MM.1S (cell line): Measurements from ENCODE around the gene MEDAG.

Experiments
- DNase-seq: peaks from one replicate; pipeline ENCODE4 v3.0.0-alpha.2; 2015
- H2AFZ ChIP-seq: fragments of 300-600 bp; sonication (generic); 2 replicates; pipeline ENCODE4 v1.6.0; 2016; ENCODE audit warnings: antibody characterized with exemption, low read length
- H3F3A ChIP-seq: fragments of 300-600 bp; sonication (generic); 2 replicates; pipeline ENCODE4 v1.6.1; 2016; ENCODE audit warnings: mild to moderate bottlenecking, antibody characterized with exemption, low read length, moderate library complexity, mixed read lengths; ENCODE audit not compliant: insufficient read depth
- H3K27ac ChIP-seq: fragments of 300-600 bp; sonication (generic); 2 replicates; pipeline ENCODE4 v1.5.1; 2016; ENCODE audit warnings: mild to moderate bottlenecking, low read length
- H3K27me3 ChIP-seq: fragments of 300-600 bp; sonication (generic); replicated peaks from 2 replicates; pipeline ENCODE4 v1.6.0; 2016; ENCODE audit warnings: low read length; ENCODE audit not compliant: insufficient read depth
- H3K36me3 ChIP-seq: fragments of 300-600 bp; sonication (generic); replicated peaks from 2 replicates; pipeline ENCODE4 v1.6.1; 2016; ENCODE audit warnings: mild to moderate bottlenecking, low read length, mixed read lengths; ENCODE audit not compliant: insufficient read depth
- H3K4me1 ChIP-seq: fragments of 300-600 bp; sonication (generic); 2 replicates; pipeline ENCODE4 v1.6.1; 2016; ENCODE audit warnings: low read length, mixed read lengths
- H3K4me2 ChIP-seq: fragments of 300-600 bp; sonication (generic); 2 replicates; pipeline ENCODE4 v1.6.0; 2016; ENCODE audit warnings: low read depth, low read length
- H3K4me3 ChIP-seq: fragments of 300-600 bp; sonication (generic); 2 replicates; pipeline ENCODE4 v1.5.1; 2016; ENCODE audit warnings: low read length, mixed read lengths
- H3K79me2 ChIP-seq: fragments of 300-600 bp; sonication (generic); 2 replicates; pipeline ENCODE4 v1.6.1; 2016; ENCODE audit warnings: mixed run types, low read length, mixed read lengths
- H3K9ac ChIP-seq: fragments of 300-600 bp; sonication (generic); 2 replicates; pipeline ENCODE4 v1.6.1; 2016; ENCODE audit warnings: low read length, mixed read lengths
- H3K9me2 ChIP-seq: fragments of 300-600 bp; sonication (generic); replicated peaks from 2 replicates; pipeline ENCODE4 v1.6.1; 2016; ENCODE audit warnings: mild to moderate bottlenecking, low read length, mixed read lengths; ENCODE audit not compliant: insufficient read depth
- H3K9me3 ChIP-seq: fragments of 300-600 bp; sonication (generic); replicated peaks from 2 replicates; pipeline ENCODE4 v1.6.1; 2016; ENCODE audit warnings: mild to moderate bottlenecking, low read length, mixed read lengths; ENCODE audit not compliant: insufficient read depth
- H4K20me1 ChIP-seq: fragments of 300-600 bp; sonication (generic); 2 replicates; pipeline ENCODE4 v1.6.1; 2016; ENCODE audit warnings: mild to moderate bottlenecking, low read length, moderate library complexity, mixed read lengths; ENCODE audit not compliant: insufficient read depth
- CTCF ChIP-seq: fragments of 300-600 bp; sonication (generic); IDR thresholded peaks from 2 replicates; pipeline ENCODE4 v1.5.1; 2016; ENCODE audit warnings: antibody characterized with exemption, low read length, mixed read lengths
- EZH2 ChIP-seq: fragments of 300-600 bp; sonication (generic); optimal IDR thresholded peaks from 2 replicates; pipeline ENCODE3; 2017; ENCODE audit warnings: low read depth, mild to moderate bottlenecking, antibody characterized with exemption, low read length, mixed read lengths
- EZH2phosphoT487 ChIP-seq: fragments of 300-600 bp; sonication (generic); IDR thresholded peaks from 2 replicates; pipeline ENCODE4 v1.6.1; 2018; ENCODE audit warnings: antibody characterized with exemption, low read length

MEDAG gene

DNA sequence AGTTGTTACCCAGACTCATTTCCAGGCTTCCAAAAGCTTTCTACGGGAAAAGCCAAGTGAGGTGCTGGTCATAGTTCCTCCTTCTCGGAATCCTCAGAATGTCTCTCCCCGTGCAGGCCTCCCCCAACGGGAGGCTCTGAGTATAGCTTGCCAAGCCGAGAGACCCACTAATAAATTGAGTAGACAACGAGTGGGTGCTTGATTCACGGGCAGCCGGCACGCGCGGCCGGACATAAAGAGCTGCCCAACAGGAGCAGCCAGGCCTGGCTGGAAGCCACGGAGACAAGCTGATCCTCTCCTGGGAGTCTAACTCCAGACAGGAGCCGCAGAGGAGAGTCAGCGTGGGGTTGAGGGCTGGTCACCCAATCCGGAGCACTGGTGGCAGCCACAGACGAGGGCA, 43.4 kb upstream of the MEDAG start:
- H3K27ac ChIP-seq = no peak overlapping the region
- H3K4me2 ChIP-seq = no peak overlapping the region
- H3K79me2 ChIP-seq = no peaks in the 10 kb centered on the region
- H3K4me1 ChIP-seq = no peaks in the 10 kb centered on the region
- H3K9me2 ChIP-seq = no peaks in the 10 kb centered on the region
- no peaks in the 10 kb centered on the region for H3F3A ChIP-seq
- H3K36me3 ChIP-seq = no peaks in the 10 kb centered on the region
- H4K20me1 ChIP-seq = no peaks in the 10 kb centered on the region
- H3K4me3 ChIP-seq = no peak overlapping the region
- H3K27me3 ChIP-seq = no peaks in the 10 kb centered on the region
- H3K9me3 ChIP-seq = no peaks in the 10 kb centered on the region
- no peak for DNase-seq
- TF ChIP-seq CTCF = no peak
- no peak for TF ChIP-seq EZH2phosphoT487
- no peak for TF ChIP-seq EZH2
- H2AFZ ChIP-seq = no peak overlapping the region
- no peak overlapping the region for H3K9ac ChIP-seq

DNA sequence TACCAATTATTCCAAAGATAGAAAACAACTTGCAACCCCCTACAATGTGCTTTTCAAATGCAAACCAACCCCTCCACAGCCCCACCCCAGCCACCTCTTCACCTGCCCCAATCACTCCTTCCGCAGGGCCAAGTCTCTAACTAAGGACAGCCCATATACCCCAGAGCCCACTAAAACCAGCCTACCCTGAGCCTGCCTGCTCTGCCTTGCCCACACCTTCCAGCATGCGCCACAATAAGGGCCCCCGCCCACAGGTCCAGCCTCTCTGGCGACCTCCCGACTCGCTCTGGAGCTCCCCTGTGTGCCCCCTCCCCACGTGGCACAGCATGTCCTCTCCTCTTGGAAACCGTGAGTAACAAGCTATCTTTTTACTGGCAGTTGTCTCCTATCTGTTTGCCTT, 42.8 kb upstream of the MEDAG start:
- H3K36me3 ChIP-seq = no peaks in the 10 kb centered on the region
- H3F3A ChIP-seq = no peaks in the 10 kb centered on the region
- no peaks in the 10 kb centered on the region for H3K4me1 ChIP-seq
- no peaks in the 10 kb centered on the region for H3K9me3 ChIP-seq
- no peak overlapping the region for H3K4me2 ChIP-seq
- no peak overlapping the region for H3K27ac ChIP-seq
- no peak overlapping the region for H3K4me3 ChIP-seq
- no peaks in the 10 kb centered on the region for H3K27me3 ChIP-seq
- H3K9ac ChIP-seq = no peak overlapping the region
- DNase-seq = no peak
- no peaks in the 10 kb centered on the region for H3K79me2 ChIP-seq
- no peak overlapping the region for H2AFZ ChIP-seq
- TF ChIP-seq EZH2phosphoT487 = no peak
- TF ChIP-seq CTCF = no peak
- TF ChIP-seq EZH2 = no peak
- no peaks in the 10 kb centered on the region for H3K9me2 ChIP-seq
- no peaks in the 10 kb centered on the region for H4K20me1 ChIP-seq

- H3K27me3 ChIP-seq = no peaks in the 10 kb centered on the region
- H3K9ac ChIP-seq = no peak overlapping the region
- no peak for DNase-seq
- H3K4me3 ChIP-seq = no peak overlapping the region
- no peak overlapping the region for H2AFZ ChIP-seq
- no peaks in the 10 kb centered on the region for H3K9me2 ChIP-seq
- no peaks in the 10 kb centered on the region for H4K20me1 ChIP-seq
- no peak for TF ChIP-seq CTCF
- TF ChIP-seq EZH2phosphoT487 = no peak
- TF ChIP-seq EZH2 = no peak
- no peak overlapping the region for H3K4me2 ChIP-seq
- H3K79me2 ChIP-seq = no peaks in the 10 kb centered on the region
- no peaks in the 10 kb centered on the region for H3K9me3 ChIP-seq
- H3K4me1 ChIP-seq = no peaks in the 10 kb centered on the region
- H3K27ac ChIP-seq = no peak overlapping the region
- H3F3A ChIP-seq = no peaks in the 10 kb centered on the region
- H3K36me3 ChIP-seq = no peaks in the 10 kb centered on the region
Observed at GRCh38 chr13:30863796-30864195, 42.3 kb upstream of the MEDAG start.
